HEK293 (cell line): ENCODE measurements around the gene NR2C2AP.

Source experiments
- CTCF ChIA-PET: fragments of 350-600 bp; formaldehyde crosslinking; extraction: SDS; loops from one replicate; lab custom pipeline; 2021; ENCODE audit warnings: antibody characterized with exemption; lab: Yijun Ruan, JAX
- POLR2A ChIA-PET: fragments of 300-600 bp; formaldehyde crosslinking; extraction: SDS; loops from one replicate; lab custom pipeline; 2020; ENCODE audit warnings: antibody characterized with exemption, inconsistent platforms; lab: Yijun Ruan, JAX
- H3K27ac ChIP-seq: fragments of 200-500 bp; sonication (Bioruptor generic); 2 replicates; pipeline ENCODE4 v1.5.1; 2014; ENCODE audit warnings: low read depth, low read length, control low read depth, inconsistent platforms; ENCODE audit errors: extremely low read depth
- H3K36me3 ChIP-seq, 2 experiments: fragments of 200-500 bp in 1 of 2; sonication (Bioruptor generic) in 1 of 2; 1 replicate in 1 of 2; 2 replicates in 1 of 2; pipeline ENCODE4 v1.5.1; 2014 to 2017; ENCODE audit warnings: inconsistent platforms in 2 of 2, low read length in 2 of 2; ENCODE audit not compliant: control insufficient read depth in 2 of 2, insufficient read depth in 1 of 2
- H3K4me1 ChIP-seq: fragments of 200-500 bp; sonication (Bioruptor generic); 2 replicates; pipeline ENCODE4 v1.5.1; 2014; ENCODE audit warnings: mild to moderate bottlenecking, low read length, inconsistent platforms; ENCODE audit not compliant: control insufficient read depth, insufficient read depth
- H3K4me3 ChIP-seq: 2 replicates; pipeline ENCODE4 v1.5.1; 2011; ENCODE audit warnings: low read depth, mild to moderate bottlenecking, control low read depth, low read length, moderate library complexity
- H3K9me3 ChIP-seq: fragments of 200-500 bp; sonication (Bioruptor generic); 2 replicates; pipeline ENCODE4 v1.5.1; 2014; ENCODE audit warnings: low read depth, low read length, inconsistent platforms; ENCODE audit not compliant: control insufficient read depth, insufficient read depth
- BCL6B ChIP-seq: fragments of 450-650 bp; formaldehyde crosslinking; IDR thresholded peaks from 2 replicates; pipeline ENCODE4 v1.5.1; 2017; ENCODE audit warnings: missing biosample characterization, missing genetic modification characterization
- EGR2 ChIP-seq: fragments of 450-650 bp; formaldehyde crosslinking; IDR thresholded peaks from 2 replicates; pipeline ENCODE4 v1.5.1; 2016; ENCODE audit warnings: low read depth, missing biosample characterization, missing genetic modification characterization
- FEZF1 ChIP-seq: fragments of 450-650 bp; formaldehyde crosslinking; IDR thresholded peaks from 2 replicates; pipeline ENCODE4 v1.5.1; 2016; ENCODE audit warnings: missing biosample characterization, missing genetic modification characterization
- GLIS1 ChIP-seq: fragments of 450-650 bp; formaldehyde crosslinking; IDR thresholded peaks from 2 replicates; pipeline ENCODE4 v1.5.1; 2016; ENCODE audit warnings: missing biosample characterization, missing genetic modification characterization
- GLIS2 ChIP-seq: fragments of 450-650 bp; formaldehyde crosslinking; IDR thresholded peaks from 2 replicates; pipeline ENCODE4 v1.5.1; 2016; ENCODE audit warnings: missing biosample characterization, missing genetic modification characterization
- KLF10 ChIP-seq: fragments of 450-650 bp; IDR thresholded peaks from 2 replicates; pipeline ENCODE4 v1.5.1; 2018; ENCODE audit warnings: missing biosample characterization, mild to moderate bottlenecking, missing genetic modification characterization
- MZF1 ChIP-seq: fragments of 450-650 bp; formaldehyde crosslinking; IDR thresholded peaks from 2 replicates; pipeline ENCODE4 v1.5.1; 2017; ENCODE audit warnings: missing biosample characterization, missing genetic modification characterization, borderline replicate concordance
- ZBTB10 ChIP-seq: fragments of 450-650 bp; formaldehyde crosslinking; IDR thresholded peaks from 2 replicates; pipeline ENCODE4 v1.5.1; 2016; ENCODE audit warnings: missing biosample characterization, missing genetic modification characterization
- ZFP3 ChIP-seq: fragments of 450-650 bp; formaldehyde crosslinking; IDR thresholded peaks from 2 replicates; pipeline ENCODE4 v1.5.1; 2016; ENCODE audit warnings: low read depth, missing biosample characterization, missing genetic modification characterization
- ZIC2 ChIP-seq: fragments of 450-650 bp; formaldehyde crosslinking; IDR thresholded peaks from 2 replicates; pipeline ENCODE4 v1.5.1; 2016; ENCODE audit warnings: missing biosample characterization, missing genetic modification characterization
- ZNF146 ChIP-seq: fragments of 450-650 bp; formaldehyde crosslinking; IDR thresholded peaks from 2 replicates; pipeline ENCODE4 v1.5.1; 2016; ENCODE audit warnings: missing biosample characterization, missing genetic modification characterization
- ZNF211 ChIP-seq: fragments of 450-650 bp; formaldehyde crosslinking; IDR thresholded peaks from 2 replicates; pipeline ENCODE4 v1.5.1; 2016; ENCODE audit warnings: low read depth, missing biosample characterization, missing genetic modification characterization
- ZNF223 ChIP-seq: fragments of 450-650 bp; formaldehyde crosslinking; IDR thresholded peaks from 2 replicates; pipeline ENCODE4 v1.5.1; 2016; ENCODE audit warnings: missing biosample characterization, missing genetic modification characterization
- ZNF239 ChIP-seq: fragments of 450-650 bp; formaldehyde crosslinking; IDR thresholded peaks from 2 replicates; pipeline ENCODE4 v1.5.1; 2016; ENCODE audit warnings: missing biosample characterization, missing genetic modification characterization
- ZNF37A ChIP-seq: fragments of 450-650 bp; IDR thresholded peaks from 2 replicates; pipeline ENCODE4 v1.5.1; 2018; ENCODE audit warnings: missing biosample characterization, missing genetic modification characterization
- ZNF423 ChIP-seq: fragments of 450-650 bp; formaldehyde crosslinking; IDR thresholded peaks from 2 replicates; pipeline ENCODE4 v1.5.1; 2016; ENCODE audit warnings: missing biosample characterization, missing genetic modification characterization
- ZNF544 ChIP-seq: fragments of 450-650 bp; formaldehyde crosslinking; IDR thresholded peaks from 2 replicates; pipeline ENCODE4 v1.5.0; 2017; ENCODE audit warnings: missing biosample characterization, missing genetic modification characterization
- ZNF548 ChIP-seq: fragments of 450-650 bp; formaldehyde crosslinking; IDR thresholded peaks from 2 replicates; pipeline ENCODE4 v1.5.1; 2016; ENCODE audit warnings: missing biosample characterization, missing genetic modification characterization
- ZNF558 ChIP-seq: fragments of 450-650 bp; formaldehyde crosslinking; IDR thresholded peaks from 2 replicates; pipeline ENCODE4 v1.5.1; 2016; ENCODE audit warnings: missing biosample characterization, missing genetic modification characterization
- ZNF624 ChIP-seq: fragments of 450-650 bp; formaldehyde crosslinking; IDR thresholded peaks from 2 replicates; pipeline ENCODE4 v1.5.1; 2017; ENCODE audit warnings: missing biosample characterization, missing genetic modification characterization
- ZNF670 ChIP-seq: fragments of 450-650 bp; formaldehyde crosslinking; IDR thresholded peaks from 2 replicates; pipeline ENCODE4 v1.5.1; 2016; ENCODE audit warnings: missing biosample characterization, missing genetic modification characterization, low read depth
- ZNF747 ChIP-seq: fragments of 450-650 bp; formaldehyde crosslinking; IDR thresholded peaks from 2 replicates; pipeline ENCODE4 v1.5.1; 2016; ENCODE audit warnings: missing biosample characterization, missing genetic modification characterization
- ZSCAN4 ChIP-seq: fragments of 450-650 bp; formaldehyde crosslinking; IDR thresholded peaks from 2 replicates; pipeline ENCODE4 v1.5.1; 2017; ENCODE audit warnings: missing biosample characterization, missing genetic modification characterization
- ZSCAN5A ChIP-seq: fragments of 450-650 bp; formaldehyde crosslinking; IDR thresholded peaks from 2 replicates; pipeline ENCODE4 v1.5.1; 2016; ENCODE audit warnings: missing biosample characterization, missing genetic modification characterization

Gene NR2C2AP

GRCh38 chr19:19224150-19224851 lies 21.1 kb upstream of the NR2C2AP start:
- no peak overlapping the region for H3K4me3 ChIP-seq
- ChIA-PET CTCF (interaction anchor here (0.6 to 2.5 kb wide), 12 partner anchors 8 to 308 kb away, joined by 3 to 16 read pairs (median 4); no protein-coding TSS in a partner anchor), POLR2A (interaction anchor here (1.8 kb wide), 2 partner anchors 21 to 31 kb away, joined by 4 read pairs; partner anchors contain the start of gene NR2C2AP)
- no peak for TF ChIP-seq ZNF223 (tag by site-specific recombination)
- no peak for TF ChIP-seq ZNF747 (tag by site-specific recombination)
- TF ChIP-seq ZIC2: no peak
- TF ChIP-seq ZNF146 (tag by site-specific recombination): no peak
- TF ChIP-seq BCL6B (tag by site-specific recombination): no peak
- TF ChIP-seq ZBTB10 (tag by site-specific recombination): no peak
- TF ChIP-seq ZNF558 (tag by site-specific recombination): no peak
- TF ChIP-seq ZNF37A (tag by site-specific recombination): no peak
- TF ChIP-seq GLIS1 (tag by site-specific recombination): no peak
- TF ChIP-seq MZF1 (tag by site-specific recombination): no peak
- TF ChIP-seq GLIS2 (tag by site-specific recombination): no peak
- TF ChIP-seq ZNF239 (tag by site-specific recombination): no peak
- H3K27ac ChIP-seq: no peak overlapping the region
- no peaks in the 10 kb centered on the region for H3K4me1 ChIP-seq
- H3K36me3 ChIP-seq: no peaks in the 10 kb centered on the region
- no peaks in the 10 kb centered on the region for H3K9me3 ChIP-seq

- Histone ChIP-seq H3K36me3 (no peaks in the 10 kb centered on the region), H3K9me3 (no peaks in the 10 kb centered on the region), H3K4me1 (no peaks in the 10 kb centered on the region), H3K4me3 (no peak overlapping the region), H3K27ac (no peak overlapping the region)
- ChIA-PET CTCF (interaction anchor here (0.6 to 2.5 kb wide), 7 partner anchors 22 to 309 kb away, joined by 3 to 14 read pairs (median 4); no protein-coding TSS in a partner anchor), POLR2A (interaction anchor here (1.8 kb wide), 1 partner anchor 31 kb away, joined by 4 read pairs; no protein-coding TSS in a partner anchor)
- no peak for TF ChIP-seq ZNF670 (tag by site-specific recombination)
- no peak for TF ChIP-seq ZNF548
- no peak for TF ChIP-seq KLF10 (tag by site-specific recombination)
- TF ChIP-seq EGR2 (tag by site-specific recombination): no peak
- TF ChIP-seq ZSCAN5A (tag by site-specific recombination): no peak
- TF ChIP-seq ZNF211 (tag by site-specific recombination): no peak
- no peak for TF ChIP-seq ZNF624
- no peak for TF ChIP-seq ZSCAN4 (tag by site-specific recombination)
- TF ChIP-seq ZNF423: no peak
- TF ChIP-seq FEZF1 (tag by site-specific recombination): no peak
- TF ChIP-seq ZBTB10 (tag by site-specific recombination): no peak
- TF ChIP-seq ZNF544 (tag by site-specific recombination): no peak
- TF ChIP-seq ZFP3 (tag by site-specific recombination): no peak
These were observed 20.4 kb upstream of the NR2C2AP start for GRCh38 chr19:19223636-19224035.
